ENCODE data around the gene SMAP1.

Gene SMAP1

GRCh38 chr6:70700922-70701876 is 33.5 kb downstream of the SMAP1 start:
- no peaks in the 10 kb centered on the region for H3K27me3 Mint-ChIP-seq (ENCODE audit: low read depth, poor library complexity)
- H3K4me1 Mint-ChIP-seq, result no peaks in the 10 kb centered on the region
- H3K27ac Mint-ChIP-seq, result peak overlapping the region; percentile 28
- H3K4me3 Mint-ChIP-seq, result no peak overlapping the region
- H3K36me3 Mint-ChIP-seq (ENCODE audit: low read depth), result peaks cover 37% of the 10 kb centered on the region
- TF ChIP-seq CTCF (IDR thresholded peaks at IDR 0.05), result no peak
- no peak for DNase-seq
- H3K9me3 Mint-ChIP-seq, result peaks cover 31% of the 10 kb centered on the region

- TF ChIP-seq CTCF (IDR thresholded peaks at IDR 0.05), result no peak
- no peak overlapping the region for H3K4me3 Mint-ChIP-seq
- no peaks in the 10 kb centered on the region for H3K4me1 Mint-ChIP-seq
- no peaks in the 10 kb centered on the region for H3K27me3 Mint-ChIP-seq (ENCODE audit: low read depth, poor library complexity)
- H3K9me3 Mint-ChIP-seq, result no peaks in the 10 kb centered on the region
- no peak overlapping the region for H3K27ac Mint-ChIP-seq
- no peaks in the 10 kb centered on the region for H3K36me3 Mint-ChIP-seq (ENCODE audit: low read depth)
- no peak for DNase-seq
These were observed 38.1 kb downstream of the SMAP1 start for GRCh38 chr6:70705772-70706171.

GRCh38 chr6:70706491-70707123 is 38.9 kb downstream of the SMAP1 start:
- no peaks in the 10 kb centered on the region for H3K36me3 Mint-ChIP-seq (ENCODE audit: low read depth)
- no peaks in the 10 kb centered on the region for H3K9me3 Mint-ChIP-seq
- peak; percentile 70 for TF ChIP-seq CTCF (IDR thresholded peaks at IDR 0.05)
- no peak for DNase-seq
- no peak overlapping the region for H3K27ac Mint-ChIP-seq
- H3K27me3 Mint-ChIP-seq (ENCODE audit: low read depth, poor library complexity), result no peaks in the 10 kb centered on the region
- H3K4me3 Mint-ChIP-seq, result no peak overlapping the region
- H3K4me1 Mint-ChIP-seq, result no peaks in the 10 kb centered on the region

GRCh38 chr6:70707893-70708292 is 40.2 kb downstream of the SMAP1 start:
- no peak for DNase-seq
- H3K4me3 Mint-ChIP-seq, result no peak overlapping the region
- H3K27ac Mint-ChIP-seq, result no peak overlapping the region
- no peaks in the 10 kb centered on the region for H3K4me1 Mint-ChIP-seq
- H3K9me3 Mint-ChIP-seq, result peaks cover 1% of the 10 kb centered on the region
- H3K27me3 Mint-ChIP-seq (ENCODE audit: low read depth, poor library complexity), result no peaks in the 10 kb centered on the region
- TF ChIP-seq CTCF (IDR thresholded peaks at IDR 0.05), result no peak
- no peaks in the 10 kb centered on the region for H3K36me3 Mint-ChIP-seq (ENCODE audit: low read depth)

- Mint-ChIP-seq H3K27ac (no peak overlapping the region), H3K4me3 (no peak overlapping the region), H3K4me1 (no peaks in the 10 kb centered on the region), H3K9me3 (peaks cover 7% of the 10 kb centered on the region), H3K36me3 (ENCODE audit: low read depth) (no peaks in the 10 kb centered on the region), H3K27me3 (ENCODE audit: low read depth, poor library complexity) (no peaks in the 10 kb centered on the region)
- no peak for DNase-seq
- no peak for TF ChIP-seq CTCF (IDR thresholded peaks at IDR 0.05)
These were observed 40.8 kb downstream of the SMAP1 start for GRCh38 chr6:70708448-70708847.
